GM12878 (cell line): ENCODE data around the gene CREB3L1.
A peak's percentile ranks its signal among the peaks of the same experiment; 100 is the strongest.

Source experiments
- CHD1 ChIP-seq: IDR thresholded peaks from 2 replicates; pipeline ENCODE4 v1.6.1; 2012; ENCODE audit warnings: low read depth, low read length, improper control_type of control experiment
- CTCF ChIP-seq, 3 experiments: IDR thresholded peaks in 2 of 3; conservative IDR thresholded peaks in 1 of 3; 2 replicates each; pipeline ENCODE4 v1.5.1; 2011; ENCODE audit warnings: low read depth in 3 of 3, low read length in 3 of 3, mild to moderate bottlenecking in 3 of 3, control low read depth in 2 of 3, moderate library complexity in 2 of 3, inconsistent platforms in 1 of 3, mixed read lengths in 1 of 3; ENCODE audit not compliant: control insufficient read depth in 2 of 3, insufficient read depth in 1 of 3; ENCODE audit errors: extremely low read depth in 1 of 3
- EP300 ChIP-seq, 2 experiments: fragments of 150-350 bp in 1 of 2; IDR thresholded peaks; 2 replicates each; pipeline ENCODE4 v1.6.1; 2011 to 2012; ENCODE audit warnings: low read depth in 2 of 2, low read length in 2 of 2, borderline replicate concordance in 1 of 2, improper control_type of control experiment in 1 of 2, inconsistent platforms in 1 of 2; ENCODE audit not compliant: control insufficient read depth in 1 of 2
- MXI1 ChIP-seq: fragments of 150-350 bp; IDR thresholded peaks from 2 replicates; pipeline ENCODE4 v1.6.1; 2011; ENCODE audit warnings: low read depth, mild to moderate bottlenecking, inconsistent platforms, low read length, improper control_type of control experiment
- RAD21 ChIP-seq: IDR thresholded peaks from 2 replicates; pipeline ENCODE4 v1.6.1; 2011; ENCODE audit warnings: mild to moderate bottlenecking, low read depth, low read length, moderate library complexity; ENCODE audit not compliant: insufficient read depth
- REST ChIP-seq: IDR thresholded peaks from 2 replicates; pipeline ENCODE4 v1.6.1; 2012; ENCODE audit warnings: mild to moderate bottlenecking, low read depth, low read length

GRCh38 chr11:46367244-46367915, 89.9 kb downstream of the CREB3L1 start:
- peak; percentile 77 to 94 (median 80) for TF ChIP-seq CTCF (IDR thresholded peaks at IDR 0.05 in 2 of 3, conservative IDR thresholded peaks at IDR 0.05 in 1 of 3; ENCODE audit: control insufficient read depth in 2 of 3, extremely low read depth in 1 of 3, insufficient read depth in 1 of 3, low read depth in 3 of 3, low read length in 3 of 3)
- no peak for TF ChIP-seq EP300 (IDR thresholded peaks at IDR 0.05; ENCODE audit: borderline replicate concordance in 1 of 2, control insufficient read depth in 1 of 2, low read depth in 2 of 2, low read length in 2 of 2)
- peak; percentile 62 for TF ChIP-seq RAD21
- no peak for TF ChIP-seq MXI1
- no peak for TF ChIP-seq REST
- no peak for TF ChIP-seq CHD1
